HG02623 (cell line): Measurements from ENCODE around the gene ERC1.

Source experiments
- ATAC-seq: cut with Tn5 transposase; IDR thresholded peaks from one replicate; pipeline ENCODE4 v1.9.1; 2021; ENCODE audit warnings: moderate library complexity; ENCODE audit not compliant: unreplicated experiment

ERC1 gene

DNA sequence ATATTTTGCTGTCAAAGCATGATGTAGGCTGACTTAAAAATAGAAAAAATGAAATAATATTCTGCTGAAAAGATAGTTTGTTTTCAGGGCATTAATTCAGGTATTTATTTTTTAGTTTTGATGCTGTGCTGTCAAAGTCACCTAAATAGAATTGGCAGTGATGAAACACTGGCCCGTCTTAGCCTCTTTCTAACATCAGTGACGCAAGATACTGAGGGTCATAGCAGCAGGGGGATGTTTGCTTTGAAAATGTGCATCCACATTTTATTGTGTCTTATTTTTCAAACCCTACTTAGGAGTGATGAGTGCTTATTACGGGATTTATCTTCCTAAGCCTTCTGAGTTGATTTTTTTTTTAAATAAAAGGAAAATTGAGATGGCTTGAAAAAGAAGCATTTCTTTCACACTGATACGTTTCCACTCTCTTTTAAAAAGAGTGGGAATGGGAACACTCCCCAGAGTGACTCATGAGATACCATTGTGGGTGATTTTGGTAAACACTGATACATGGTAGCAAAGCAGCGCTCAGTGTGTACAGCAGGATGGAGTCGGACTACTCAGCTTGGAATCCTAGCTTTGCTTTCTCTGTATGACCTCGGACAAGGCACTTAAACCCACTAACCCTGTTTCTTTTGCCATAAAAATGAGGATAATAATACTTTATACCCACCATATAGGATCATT, 290.8 kb downstream of the ERC1 start:
- no peak for ATAC-seq

DNA sequence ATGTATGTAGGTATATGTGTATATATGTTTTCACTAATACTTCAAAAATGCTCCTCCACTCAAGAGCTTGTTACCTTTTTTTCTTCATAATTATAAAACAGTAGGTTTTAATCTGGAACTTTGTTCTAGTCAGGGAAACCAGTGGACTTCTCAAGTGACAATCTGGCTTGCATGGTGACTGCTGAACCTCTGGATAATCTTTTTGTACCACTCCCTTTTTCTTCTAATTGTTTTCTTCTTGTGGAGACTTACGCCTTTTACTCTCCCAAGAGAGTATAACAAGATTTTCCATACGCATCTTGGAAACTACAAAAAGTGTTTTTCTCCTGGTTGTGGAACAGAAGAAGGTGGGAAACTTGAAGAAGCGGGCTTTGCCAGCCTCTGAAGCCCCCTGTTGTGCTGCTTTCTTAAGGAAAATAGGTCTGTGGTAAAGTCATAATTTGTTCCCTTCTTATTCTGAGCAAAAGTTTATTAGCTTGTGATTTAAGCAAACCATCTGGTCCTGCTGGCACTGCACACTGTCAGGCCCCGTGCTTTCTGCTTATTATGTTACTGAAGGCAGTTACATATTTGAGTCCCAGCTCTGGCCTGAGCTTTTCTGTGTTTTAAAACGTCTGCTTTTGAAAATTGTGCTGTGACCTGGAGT, 291.8 kb downstream of the ERC1 start:
- ATAC-seq: no peak

DNA sequence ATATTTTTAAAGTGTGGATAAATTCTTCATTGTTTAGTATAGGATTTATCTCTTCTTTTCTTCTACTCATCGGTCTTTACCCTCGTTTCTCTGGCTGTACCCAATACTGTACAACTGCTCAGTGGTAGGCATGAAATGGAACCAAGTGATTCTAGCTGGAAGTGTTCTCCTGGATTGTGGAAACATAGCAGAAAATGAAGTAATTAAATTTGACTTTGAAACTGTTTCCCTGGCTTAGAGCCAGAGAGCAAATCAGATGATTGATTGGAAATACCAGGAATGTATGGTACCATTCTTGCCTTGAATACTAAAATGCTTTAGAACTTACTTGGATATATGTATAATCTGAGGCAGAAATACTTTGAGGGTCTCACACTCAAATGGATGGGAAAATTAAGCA, 292.3 kb downstream of the ERC1 start:
- ATAC-seq: no peak

DNA sequence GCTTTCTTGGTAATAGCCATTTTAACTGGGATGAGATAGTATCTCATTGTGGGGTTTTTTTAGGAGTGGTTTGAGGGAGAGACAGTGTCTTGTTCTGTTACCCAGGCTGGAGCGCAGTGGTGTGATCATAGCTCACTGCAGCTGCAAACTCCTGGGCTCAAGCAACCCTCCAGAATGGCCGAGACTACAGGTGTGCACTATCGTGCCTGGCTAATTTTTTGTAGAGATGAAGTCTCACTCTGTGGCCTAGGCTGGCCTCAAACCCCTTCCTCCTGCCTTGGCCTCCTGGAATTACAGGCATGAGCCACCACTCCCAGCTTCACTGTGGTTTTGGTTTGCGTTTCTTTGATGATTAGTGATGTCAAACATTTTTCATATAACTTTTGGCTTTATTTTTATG, 293.6 kb downstream of the ERC1 start:
- no peak for ATAC-seq

DNA sequence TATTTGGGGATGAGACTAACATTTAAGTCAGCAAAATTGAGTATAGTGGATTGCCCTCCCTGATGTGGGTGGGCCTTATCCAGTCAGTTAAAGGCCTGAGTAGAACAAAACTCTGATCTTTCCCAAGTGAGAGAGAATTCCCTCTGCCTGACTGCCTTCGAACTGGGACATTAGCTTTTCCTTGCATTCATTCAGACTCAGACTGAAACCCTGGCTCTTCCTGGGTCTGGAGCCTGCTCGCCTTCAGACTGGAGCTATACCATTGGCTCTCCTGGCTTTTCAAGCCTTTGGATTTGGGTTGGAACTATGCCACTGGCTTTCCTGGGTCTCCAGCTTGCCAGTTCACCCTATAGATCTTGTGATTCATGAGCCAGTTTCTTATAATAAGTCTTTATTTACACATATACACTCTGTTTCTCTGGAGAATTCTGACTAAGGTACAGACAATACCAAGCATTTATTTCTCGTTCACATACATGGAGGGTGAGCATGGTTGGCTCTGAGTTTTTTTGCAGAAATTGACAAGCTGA, 296.5 kb downstream of the ERC1 start:
- ATAC-seq: no peak

DNA sequence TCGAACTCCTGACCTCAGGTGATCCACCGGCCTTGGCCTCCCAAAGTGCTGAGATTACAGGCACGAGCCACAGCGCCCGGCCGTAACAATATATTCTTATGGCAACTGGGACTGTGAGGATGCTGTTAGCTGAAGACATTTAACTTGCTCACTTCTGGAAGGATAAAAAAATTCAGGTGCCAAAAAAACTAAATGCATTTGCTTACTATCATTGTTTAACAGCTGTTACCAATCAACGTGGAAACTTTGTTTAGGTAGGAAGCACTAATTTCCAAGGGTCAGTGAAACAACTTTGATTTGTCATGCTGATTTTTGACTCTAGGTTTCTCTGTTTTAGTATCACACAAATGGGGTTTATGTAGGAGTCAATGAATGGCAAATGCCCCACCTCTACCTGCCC, 297.3 kb downstream of the ERC1 start:
- no peak for ATAC-seq

DNA sequence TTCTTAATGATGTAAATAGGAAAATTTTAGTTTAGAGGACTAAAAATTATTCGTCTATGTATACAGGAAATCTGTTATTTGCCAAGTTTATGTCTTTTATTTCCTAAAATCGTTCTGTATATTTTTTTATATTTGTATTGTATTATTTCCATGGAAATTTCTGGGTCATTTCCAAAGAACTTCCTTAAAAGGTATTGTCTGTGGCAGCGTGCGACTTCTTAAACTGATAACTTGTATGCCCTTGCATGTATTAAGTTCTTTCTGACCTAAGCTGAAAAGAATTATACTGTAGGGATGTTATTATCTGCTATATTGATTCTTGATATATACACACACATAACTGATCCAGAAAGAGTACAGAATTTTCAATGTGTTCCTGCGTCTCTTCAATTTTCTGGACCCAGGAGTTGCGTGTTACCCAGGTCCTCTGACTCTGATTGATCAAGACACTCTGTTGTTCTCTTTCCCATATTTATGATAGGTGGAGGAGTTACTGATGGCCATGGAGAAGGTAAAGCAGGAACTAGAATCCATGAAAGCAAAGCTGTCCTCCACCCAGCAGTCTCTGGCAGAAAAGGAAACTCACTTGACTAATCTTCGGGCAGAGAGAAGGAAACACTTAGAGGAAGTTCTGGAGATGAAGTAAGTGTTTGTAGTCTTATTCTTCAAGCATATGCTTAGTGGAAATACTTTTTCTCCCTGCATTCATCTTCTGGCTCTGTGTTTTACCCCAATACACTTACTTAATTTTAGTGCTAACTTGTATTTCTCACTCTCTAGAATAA, 298.5 kb downstream of the ERC1 start:
- ATAC-seq: no peak

DNA sequence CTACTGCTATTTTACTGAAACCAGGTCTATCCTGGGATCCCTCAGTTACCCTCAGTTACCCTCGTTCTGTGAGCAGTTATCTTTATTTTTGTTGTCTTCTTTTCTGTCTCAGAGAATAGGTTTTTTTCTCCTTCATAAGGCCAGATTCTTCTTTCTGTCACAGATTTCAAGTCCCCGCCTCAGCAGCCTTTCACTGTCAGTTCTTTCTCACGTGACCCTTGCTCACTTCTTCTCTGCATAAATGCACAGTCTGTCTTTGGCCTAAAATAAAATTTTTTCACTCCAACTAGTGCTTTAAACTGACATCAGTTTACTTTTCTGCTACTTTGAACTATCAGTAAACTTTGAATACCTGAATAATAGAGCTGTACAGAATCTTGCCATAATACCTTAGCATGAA, 299.7 kb downstream of the ERC1 start:
- ATAC-seq: no peak

DNA sequence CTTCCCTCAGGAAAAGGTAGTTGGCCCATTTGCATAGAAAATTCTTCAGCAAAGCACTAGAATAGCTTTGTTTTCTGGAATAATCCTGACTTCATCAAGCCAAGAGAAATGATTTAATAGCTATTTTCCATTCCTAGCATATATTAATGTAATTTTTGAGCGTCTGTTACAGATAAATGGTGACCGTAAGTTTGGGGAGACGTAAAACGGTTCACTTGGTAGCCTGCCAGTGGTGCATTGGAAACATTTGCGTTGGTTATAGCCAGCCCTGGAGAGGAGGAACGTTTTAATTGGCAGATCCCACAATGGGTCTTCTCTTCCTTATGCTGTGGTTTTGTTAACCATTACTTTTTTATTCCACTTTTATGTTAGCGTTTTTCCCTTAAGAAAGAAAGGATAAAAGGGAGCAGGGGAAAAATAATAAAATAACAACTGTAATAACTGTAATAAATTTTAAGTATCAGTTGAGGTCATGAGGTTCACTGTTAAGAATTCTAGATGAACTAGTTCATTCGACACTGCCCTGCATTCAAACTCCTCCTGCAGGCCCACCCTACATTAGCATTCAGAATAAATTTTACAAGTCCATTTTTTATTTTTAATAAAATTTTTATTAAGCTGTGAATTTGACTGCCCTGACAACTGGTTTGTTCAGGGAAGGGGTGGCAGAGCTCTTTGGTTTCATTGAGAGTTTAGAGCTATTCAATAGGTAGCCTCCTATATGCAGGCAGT, 300.7 kb downstream of the ERC1 start:
- ATAC-seq: no peak

DNA sequence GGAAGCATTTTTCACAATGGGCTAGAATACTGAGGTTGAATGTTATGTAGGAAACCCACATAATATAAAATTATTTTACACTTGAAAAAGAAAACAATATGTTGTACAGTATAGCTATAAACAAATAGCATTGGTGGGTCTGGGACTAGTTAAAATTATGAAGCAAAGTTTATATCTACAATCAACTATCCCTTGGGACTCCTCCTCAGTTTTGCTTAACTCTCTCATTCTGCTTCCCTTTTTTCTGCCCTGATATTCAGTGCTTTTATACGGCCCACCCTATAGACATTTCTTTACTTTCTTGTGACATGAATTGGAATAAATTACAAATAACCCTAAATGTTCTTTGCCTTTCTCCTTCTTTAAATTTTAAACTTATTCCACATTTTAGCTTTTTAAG, 302.9 kb downstream of the ERC1 start:
- ATAC-seq: no peak

DNA sequence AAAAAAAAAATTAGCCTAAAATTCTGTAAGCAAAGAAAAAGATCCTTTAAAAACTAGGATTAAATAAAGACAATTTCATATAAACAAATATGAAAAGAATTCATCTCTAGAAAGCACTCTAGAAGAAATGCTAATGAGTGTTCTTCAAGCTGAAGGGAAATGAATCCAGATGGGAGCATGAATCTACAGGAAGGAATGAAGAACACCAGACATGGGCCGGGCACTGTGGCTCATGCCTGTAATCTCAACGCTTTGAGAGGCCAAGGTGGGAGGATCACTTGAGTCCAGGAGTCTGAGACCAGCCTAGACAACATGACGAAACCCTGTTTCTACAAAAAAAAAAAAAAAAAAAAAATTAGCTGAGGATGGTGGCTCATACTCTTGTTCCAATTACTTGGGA, 306.2 kb downstream of the ERC1 start:
- no peak for ATAC-seq

DNA sequence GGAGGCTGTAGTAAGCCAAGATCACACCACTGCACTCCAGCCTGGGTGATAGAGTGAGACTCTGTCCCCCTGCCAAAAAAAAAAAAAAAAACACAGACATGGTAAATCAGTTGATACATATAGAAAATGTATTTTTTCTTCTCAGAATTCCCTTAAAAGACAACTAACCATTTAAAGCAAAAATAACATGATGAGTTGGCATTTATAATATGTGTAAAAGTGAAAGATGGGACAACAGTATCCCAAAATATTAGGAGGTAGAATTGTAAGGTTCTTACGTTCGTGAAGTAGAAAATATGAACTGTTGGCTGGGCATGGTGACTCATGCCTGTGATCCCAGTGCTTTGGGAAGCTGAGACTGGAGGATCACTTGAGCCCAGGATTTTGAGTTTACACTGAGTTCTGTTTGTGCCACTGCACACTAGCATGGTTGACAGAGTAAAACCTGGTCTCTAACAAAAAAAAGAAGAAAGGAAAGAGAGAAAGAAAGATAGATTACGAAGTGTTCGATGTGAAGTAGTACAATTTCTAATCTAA, 306.7 kb downstream of the ERC1 start:
- ATAC-seq: no peak

DNA sequence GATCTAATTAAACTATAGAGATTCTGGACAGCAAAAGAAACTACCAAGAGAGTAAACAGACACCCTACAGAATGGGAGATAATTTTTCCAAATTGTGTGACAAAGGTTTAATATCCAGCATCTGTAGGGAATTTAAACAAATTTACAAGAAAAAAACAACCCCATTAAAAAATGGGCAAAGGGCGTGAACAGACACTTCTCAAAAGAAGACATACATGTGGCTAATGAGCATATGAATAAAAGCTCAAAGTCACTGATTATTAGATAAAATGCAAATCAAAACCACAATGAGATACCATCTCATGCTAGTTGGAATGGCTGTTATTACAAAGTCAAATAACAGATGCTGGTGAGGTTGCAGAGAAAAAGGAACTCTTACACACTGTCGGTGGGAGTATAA, 309.4 kb downstream of the ERC1 start:
- no peak for ATAC-seq

DNA sequence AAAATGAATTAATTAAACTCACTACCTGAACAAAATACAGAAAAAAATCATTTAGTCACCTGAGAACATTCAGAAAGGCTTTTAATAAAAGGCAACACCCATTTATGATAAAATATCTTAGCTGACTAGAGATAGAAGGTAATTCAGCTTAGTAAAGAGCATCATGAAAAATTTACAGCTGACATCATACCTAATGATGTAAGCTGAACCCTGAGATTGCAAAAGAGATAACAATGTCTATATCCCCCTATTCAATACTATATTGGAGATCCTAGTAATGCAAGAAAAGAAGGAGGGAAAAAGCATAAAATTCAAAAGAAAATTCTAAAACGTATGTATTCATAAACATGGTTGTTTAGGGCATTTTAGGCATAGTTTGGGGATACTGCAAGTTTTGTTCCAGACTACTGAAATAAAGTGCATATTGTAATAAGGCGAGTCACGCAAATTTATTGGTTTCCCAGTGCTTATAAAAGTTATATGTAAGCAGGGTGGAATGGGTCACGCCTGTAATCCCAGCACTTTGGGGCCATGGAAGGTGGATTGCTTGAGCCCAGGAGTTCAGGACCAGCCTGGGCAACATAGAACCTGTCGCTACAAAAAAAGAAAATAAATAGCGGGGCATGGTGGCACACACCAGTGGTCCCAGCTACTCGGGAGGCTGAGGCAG, 311.3 kb downstream of the ERC1 start:
- no peak for ATAC-seq

DNA sequence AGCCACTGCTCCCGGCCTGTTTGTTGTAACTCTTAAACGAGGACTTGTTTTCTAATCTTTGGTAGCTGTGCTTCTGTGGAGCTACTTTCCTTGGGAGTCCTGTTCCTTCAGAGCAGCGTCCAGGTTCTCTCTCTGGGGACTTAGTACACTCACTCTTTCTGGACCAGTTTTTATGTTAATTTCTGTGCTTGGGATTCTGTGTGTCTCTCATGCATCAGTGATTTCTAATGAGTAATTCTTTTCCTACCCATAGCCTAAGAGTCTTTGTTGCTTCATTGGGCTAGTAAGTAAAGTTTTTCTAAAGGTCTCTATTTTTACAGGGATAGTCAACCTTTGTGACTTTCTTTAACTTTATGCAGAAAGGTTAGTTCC, 314.0 kb downstream of the ERC1 start:
- no peak for ATAC-seq

DNA sequence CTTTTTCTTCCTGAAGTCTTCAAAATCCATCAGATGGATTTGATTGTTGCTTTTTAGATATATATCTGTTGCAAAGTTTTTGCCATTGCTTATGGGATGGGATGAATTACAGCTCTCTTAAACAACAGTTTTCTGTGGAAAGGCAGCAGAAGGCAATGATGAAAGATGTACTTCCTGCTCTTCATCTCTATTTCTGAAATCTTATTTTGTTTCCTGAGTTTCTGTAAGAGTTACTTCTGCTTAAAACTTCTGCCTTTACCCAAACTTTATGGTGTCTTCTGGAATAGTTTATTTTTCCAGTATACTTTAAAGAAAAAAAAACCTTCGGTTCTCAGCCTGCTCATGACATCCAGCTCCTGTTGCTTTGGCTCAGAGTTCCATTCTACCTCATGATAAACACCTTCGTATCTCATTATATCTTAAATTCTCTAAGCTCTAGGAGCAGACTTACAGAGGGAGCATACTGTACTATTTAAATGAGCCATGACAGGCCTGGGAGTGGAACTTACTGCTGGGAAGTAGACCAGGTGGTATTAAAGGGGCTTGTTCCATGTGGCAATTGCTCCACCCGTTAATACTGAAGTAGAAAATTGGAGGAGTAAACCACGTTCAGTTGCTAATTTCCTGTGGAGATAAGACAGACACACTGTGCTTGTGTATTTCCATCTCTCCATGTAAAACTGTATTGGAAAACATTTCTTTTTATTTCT, 314.9 kb downstream of the ERC1 start:
- no peak for ATAC-seq

DNA sequence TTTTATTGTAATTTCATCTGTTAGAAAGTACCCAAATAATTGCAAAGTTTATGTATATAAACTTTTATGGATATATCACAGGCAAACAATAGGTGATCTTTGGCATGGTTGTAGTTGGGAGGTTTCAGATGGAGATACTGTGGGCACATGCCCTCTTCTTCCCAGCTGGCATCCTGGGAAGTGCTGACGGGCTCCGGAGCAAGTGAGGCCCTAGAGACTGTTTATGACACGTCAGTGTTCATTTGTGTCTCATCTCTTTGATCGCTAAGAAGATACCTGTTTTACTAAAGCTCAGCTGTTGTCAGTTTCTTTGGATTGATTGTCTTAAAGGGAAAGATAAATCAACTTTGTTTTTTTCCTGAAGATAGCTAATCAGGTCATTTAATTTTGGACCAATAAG, 315.8 kb downstream of the ERC1 start:
- no peak for ATAC-seq

DNA sequence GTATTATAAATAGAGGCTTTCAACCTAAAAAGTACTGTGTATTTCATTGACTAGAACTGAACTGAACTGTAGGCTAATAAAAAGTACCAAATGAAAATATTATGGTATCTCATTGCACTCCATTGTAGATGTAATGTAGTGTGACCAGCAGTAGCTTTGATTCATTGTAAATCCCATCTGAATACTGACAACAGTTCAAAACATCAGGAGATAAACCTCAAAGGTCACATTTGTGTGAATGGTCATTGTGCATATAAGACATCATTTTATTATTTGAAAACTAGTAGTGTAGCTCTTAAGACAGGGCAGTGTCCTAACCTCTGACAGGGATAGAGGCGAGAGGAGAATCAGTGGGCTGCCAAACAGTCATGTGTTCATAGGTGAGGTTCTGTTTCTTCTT, 316.8 kb downstream of the ERC1 start:
- ATAC-seq: no peak

DNA sequence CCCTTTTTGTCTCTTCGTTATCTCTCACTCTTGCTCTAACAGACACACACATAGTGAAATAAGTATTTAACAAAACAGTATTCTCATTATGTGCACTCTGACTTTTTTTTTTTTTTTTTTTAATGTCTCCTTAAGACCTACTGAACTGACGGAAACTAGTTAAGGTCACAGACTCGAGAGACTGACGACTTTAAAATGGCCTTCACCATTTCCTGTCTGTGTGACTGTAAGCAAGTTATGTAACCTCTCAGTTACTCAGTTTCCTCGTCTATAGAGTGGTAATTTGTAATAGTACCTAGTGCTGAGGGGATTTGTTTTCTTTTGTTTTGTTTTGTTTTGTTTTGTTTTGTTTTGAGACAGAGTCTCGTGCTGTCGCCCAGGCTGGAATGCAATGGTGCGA, 318.6 kb downstream of the ERC1 start:
- no peak for ATAC-seq

DNA sequence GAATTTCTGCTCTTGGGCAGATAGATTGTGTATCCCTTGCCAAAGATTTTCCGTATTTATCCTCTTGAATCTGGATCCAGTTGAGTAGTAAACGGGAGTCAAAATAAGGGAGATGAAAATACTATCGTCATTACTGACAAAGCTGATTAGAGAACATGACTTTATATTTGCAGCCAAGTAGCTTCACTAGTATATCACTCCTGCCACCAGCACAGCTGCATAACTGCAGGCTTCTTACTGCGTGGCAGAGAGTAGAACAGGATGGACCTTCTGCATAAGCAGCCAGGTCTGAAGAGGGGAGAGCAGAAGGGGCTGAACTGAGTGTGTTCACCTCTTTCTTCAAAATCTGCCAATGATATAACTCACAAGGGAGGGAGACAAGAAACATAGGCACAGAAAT, 319.6 kb downstream of the ERC1 start:
- ATAC-seq: no peak
